Panc1 (cell line): ENCODE data around the gene EMP2. TPM values are rescaled to one million over a fixed set of nuclear protein-coding genes. Genes with fewer than 3 reads are reported as not detected.

Experiments used
- ATAC-seq: fragments of 200-7000 bp; cut with Tn5 transposase; 2 replicates; pipeline ENCODE4 v1.9.1; 2020; ENCODE audit warnings: mild to moderate bottlenecking, moderate library complexity
- BruUV-seq: library from RNA; stranded (reverse); fragments of 400-500 nt; replicated peaks from 2 replicates; lab custom pipeline; 2021; lab: Mats Ljungman, UMichigan
- CTCF ChIA-PET: fragments of 300-600 bp; sonication (Branson Sonifier 250); formaldehyde crosslinking; loops from one replicate; lab custom pipeline; 2022; ENCODE audit warnings: antibody characterized with exemption; lab: Charles Lee
- POLR2A ChIA-PET: fragments of 300-600 bp; sonication (Branson Sonifier 250); formaldehyde crosslinking; loops from one replicate; lab custom pipeline; 2022; ENCODE audit warnings: antibody characterized with exemption; lab: Charles Lee
- DNase-seq: peaks from one replicate; pipeline ENCODE4 v3.0.0-alpha.2; 2010; ENCODE audit warnings: low read depth, low spot score
- H3K27ac ChIP-seq: 2 replicates; pipeline ENCODE4 v1.5.1; 2011; ENCODE audit warnings: mild to moderate bottlenecking, low read length, inconsistent platforms
- H3K27me3 ChIP-seq: fragments of 200-500 bp; sonication (Bioruptor generic); 2 replicates; pipeline ENCODE4 v1.6.0; 2014; ENCODE audit warnings: low read length, inconsistent platforms; ENCODE audit not compliant: control insufficient read depth, insufficient read depth
- H3K36me3 ChIP-seq: fragments of 200-500 bp; sonication (Bioruptor generic); 2 replicates; pipeline ENCODE4 v1.5.1; 2014; ENCODE audit warnings: inconsistent platforms, mild to moderate bottlenecking, low read length, moderate library complexity; ENCODE audit not compliant: control insufficient read depth, insufficient read depth
- H3K4me1 ChIP-seq: 2 replicates; pipeline ENCODE4 v1.5.1; 2011; ENCODE audit warnings: inconsistent platforms, mild to moderate bottlenecking, low read length, moderate library complexity; ENCODE audit not compliant: control insufficient read depth, insufficient read depth
- H3K4me3 ChIP-seq, 2 experiments: 2 replicates each; pipeline ENCODE4 v1.5.1; 2011 to 2012; ENCODE audit warnings: low read depth in 2 of 2, low read length in 2 of 2, mild to moderate bottlenecking in 2 of 2, inconsistent platforms in 1 of 2, moderate library complexity in 1 of 2
- H3K9me3 ChIP-seq: fragments of 200-500 bp; sonication (Bioruptor generic); 2 replicates; pipeline ENCODE4 v1.5.1; 2014; ENCODE audit warnings: low read depth, mild to moderate bottlenecking, inconsistent platforms, low read length, moderate library complexity; ENCODE audit not compliant: control insufficient read depth, insufficient read depth
- POLR2AphosphoS5 ChIP-seq: IDR thresholded peaks from 2 replicates; pipeline ENCODE4 v1.6.1; 2012; ENCODE audit warnings: mild to moderate bottlenecking, low read depth, low read length, moderate library complexity
- REST ChIP-seq, 2 experiments: IDR thresholded peaks; 2 replicates each; pipeline ENCODE4 v1.6.1; 2011 to 2012; ENCODE audit warnings: low read depth in 2 of 2, control low read depth in 1 of 2, low read length in 1 of 2, mild to moderate bottlenecking in 1 of 2, moderate library complexity in 1 of 2; ENCODE audit not compliant: insufficient read depth in 1 of 2
- SIN3A ChIP-seq: IDR thresholded peaks from 2 replicates; pipeline ENCODE4 v1.6.1; 2012; ENCODE audit warnings: low read depth, mild to moderate bottlenecking, low read length, moderate library complexity, borderline replicate concordance; ENCODE audit not compliant: insufficient read depth
- TCF7L2 ChIP-seq: IDR thresholded peaks from 2 replicates; pipeline ENCODE4 v1.6.1; 2011; ENCODE audit warnings: mild to moderate bottlenecking, low read depth, low read length, inconsistent platforms
- in situ Hi-C: cut with HindIII; loops from 2 replicates; pipeline ENCODE4 v1.10.0; 2016; ENCODE audit warnings: low sequenced_read_pairs, low pct_unique_long_range_greater_than_20kb
- intact Hi-C: fragments of 100-400 bp; cut with micrococcal nuclease; formaldehyde crosslinking; loops from one replicate; pipeline ENCODE4 v1.10.0; 2022; ENCODE audit not compliant: unreplicated experiment
- total RNA-seq: library from RNA; stranded (reverse); gene quantifications from one replicate; pipeline ENCODE4 v1.2.1, GENCODE V29; 2021; ENCODE audit not compliant: unreplicated experiment
- TF ChIP-seq, protein P1 (sequence below): fragments of 450-650 bp; IDR thresholded peaks from 2 replicates; pipeline ENCODE4 v1.5.1; 2017; ENCODE audit warnings: mild to moderate bottlenecking

The EMP2 gene
- total RNA-seq, 1 experiment from 2014 or later = 13.8 TPM

DNA sequence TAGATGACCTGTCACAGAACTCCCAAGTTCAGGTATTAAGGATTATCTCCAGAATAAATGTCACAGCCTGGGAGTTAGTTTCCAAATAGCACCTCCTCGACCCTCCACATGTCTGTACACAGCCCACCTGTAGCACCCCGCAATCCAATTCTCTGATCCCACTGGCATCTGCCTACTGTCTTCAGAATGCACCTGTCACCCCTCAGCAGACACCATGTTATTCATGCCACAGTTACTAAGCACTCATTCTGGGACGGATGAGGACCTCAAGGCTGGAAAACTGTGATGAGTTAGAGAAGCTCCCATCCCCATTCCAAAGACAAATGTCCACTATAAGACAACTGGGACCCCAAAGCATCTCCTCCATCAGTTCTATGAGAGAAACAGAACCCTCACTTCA lies 7.8 kb downstream of the EMP2 start:
- Histone ChIP-seq H3K27me3 (no peaks in the 10 kb centered on the region), H3K27ac (no peak overlapping the region), H3K4me1 (no peaks in the 10 kb centered on the region), H3K9me3 (no peaks in the 10 kb centered on the region), H3K36me3 (no peaks in the 10 kb centered on the region), H3K4me3 (no peak overlapping the region)
- no peak for TF ChIP-seq SIN3A
- TF ChIP-seq, protein P1, sequence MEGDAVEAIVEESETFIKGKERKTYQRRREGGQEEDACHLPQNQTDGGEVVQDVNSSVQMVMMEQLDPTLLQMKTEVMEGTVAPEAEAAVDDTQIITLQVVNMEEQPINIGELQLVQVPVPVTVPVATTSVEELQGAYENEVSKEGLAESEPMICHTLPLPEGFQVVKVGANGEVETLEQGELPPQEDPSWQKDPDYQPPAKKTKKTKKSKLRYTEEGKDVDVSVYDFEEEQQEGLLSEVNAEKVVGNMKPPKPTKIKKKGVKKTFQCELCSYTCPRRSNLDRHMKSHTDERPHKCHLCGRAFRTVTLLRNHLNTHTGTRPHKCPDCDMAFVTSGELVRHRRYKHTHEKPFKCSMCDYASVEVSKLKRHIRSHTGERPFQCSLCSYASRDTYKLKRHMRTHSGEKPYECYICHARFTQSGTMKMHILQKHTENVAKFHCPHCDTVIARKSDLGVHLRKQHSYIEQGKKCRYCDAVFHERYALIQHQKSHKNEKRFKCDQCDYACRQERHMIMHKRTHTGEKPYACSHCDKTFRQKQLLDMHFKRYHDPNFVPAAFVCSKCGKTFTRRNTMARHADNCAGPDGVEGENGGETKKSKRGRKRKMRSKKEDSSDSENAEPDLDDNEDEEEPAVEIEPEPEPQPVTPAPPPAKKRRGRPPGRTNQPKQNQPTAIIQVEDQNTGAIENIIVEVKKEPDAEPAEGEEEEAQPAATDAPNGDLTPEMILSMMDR = no peak
- no peak for TF ChIP-seq TCF7L2
- TF ChIP-seq POLR2AphosphoS5 = no peak
- TF ChIP-seq REST (IDR thresholded peaks at IDR 0.05; ENCODE audit: insufficient read depth in 1 of 2, low read depth in 2 of 2, low read length in 1 of 2) = no peak
- intact Hi-C loops = no loop called here
- ATAC-seq (no peak), DNase-seq (no peak)
- CTCF ChIA-PET = no interaction called here
- BruUV-seq = no TSS peak
- POLR2A ChIA-PET = no interaction called here
- in situ Hi-C loops = no loop called here

DNA sequence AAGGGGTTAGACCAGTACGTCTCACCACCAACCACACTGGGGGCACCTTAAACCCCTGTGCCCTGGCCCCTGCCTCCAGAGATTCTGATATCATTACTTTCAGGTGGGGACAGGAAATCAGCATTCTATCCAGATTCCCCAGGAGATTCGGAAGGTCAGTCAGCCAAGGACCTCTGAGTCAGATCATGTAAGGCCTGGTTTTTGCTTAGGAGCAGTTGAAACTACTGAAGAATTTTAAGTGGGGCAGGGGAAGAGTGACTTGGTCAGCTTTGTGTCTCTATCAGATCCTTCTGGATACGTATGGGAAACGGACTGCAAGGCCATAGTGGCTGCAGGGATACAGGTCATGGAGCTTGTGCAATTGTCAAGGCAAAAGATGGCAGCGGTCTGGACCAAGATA lies 9.0 kb downstream of the EMP2 start:
- in situ Hi-C loops (no loop called here), intact Hi-C loops (no loop called here)
- Histone ChIP-seq H3K27ac (no peak overlapping the region), H3K27me3 (no peaks in the 10 kb centered on the region), H3K9me3 (no peaks in the 10 kb centered on the region), H3K36me3 (no peaks in the 10 kb centered on the region), H3K4me1 (no peaks in the 10 kb centered on the region), H3K4me3 (no peak overlapping the region)
- POLR2A ChIA-PET = no interaction called here
- CTCF ChIA-PET = no interaction called here
- DNase-seq (no peak), ATAC-seq (no peak)
- TF ChIP-seq TCF7L2 (no peak), REST (IDR thresholded peaks at IDR 0.05; ENCODE audit: insufficient read depth in 1 of 2, low read depth in 2 of 2, low read length in 1 of 2) (no peak)
- TF ChIP-seq, protein P1 = no peak
- no TSS peak for BruUV-seq
